ENCODE results near the gene CCDC91. TPM values are rescaled to one million over a fixed set of nuclear protein-coding genes. Genes with fewer than 3 reads are reported as not detected.

CCDC91 gene
- total and polyA plus RNA-seq, 2 donors (not counting 1 experiment from before 2014, with no cell fraction given) = 23.9 to 47.6 TPM

DNA sequence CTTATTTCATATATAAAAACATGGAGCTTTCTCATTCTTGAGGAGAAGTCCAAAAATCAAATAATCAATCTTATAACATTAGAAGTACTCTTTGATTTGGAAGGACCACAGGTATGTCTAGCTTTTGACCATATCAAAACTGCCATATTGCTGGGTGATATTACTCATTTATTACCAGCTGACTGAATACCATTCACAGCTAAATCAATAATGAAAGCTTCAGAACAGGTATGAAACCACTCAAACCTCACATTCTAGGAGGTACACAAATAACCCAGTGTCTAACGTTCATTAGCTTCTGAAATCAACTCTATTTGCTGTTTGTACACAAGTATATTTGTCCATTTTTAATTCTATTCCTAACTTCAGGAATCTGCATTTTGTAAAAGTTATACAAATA lies 16.8 kb upstream of the CCDC91 start:
- no peak for DNase-seq (ENCODE audit: low read depth in 2 of 2)
- no peaks in the 10 kb centered on the region for H3K36me3 ChIP-seq (ENCODE audit: control insufficient read depth, insufficient read depth, low read length)
- TF ChIP-seq EZH2 (IDR thresholded peaks at IDR 0.05; ENCODE audit: low read length, missing control alignments) = no peak
- TF ChIP-seq, protein P1, sequence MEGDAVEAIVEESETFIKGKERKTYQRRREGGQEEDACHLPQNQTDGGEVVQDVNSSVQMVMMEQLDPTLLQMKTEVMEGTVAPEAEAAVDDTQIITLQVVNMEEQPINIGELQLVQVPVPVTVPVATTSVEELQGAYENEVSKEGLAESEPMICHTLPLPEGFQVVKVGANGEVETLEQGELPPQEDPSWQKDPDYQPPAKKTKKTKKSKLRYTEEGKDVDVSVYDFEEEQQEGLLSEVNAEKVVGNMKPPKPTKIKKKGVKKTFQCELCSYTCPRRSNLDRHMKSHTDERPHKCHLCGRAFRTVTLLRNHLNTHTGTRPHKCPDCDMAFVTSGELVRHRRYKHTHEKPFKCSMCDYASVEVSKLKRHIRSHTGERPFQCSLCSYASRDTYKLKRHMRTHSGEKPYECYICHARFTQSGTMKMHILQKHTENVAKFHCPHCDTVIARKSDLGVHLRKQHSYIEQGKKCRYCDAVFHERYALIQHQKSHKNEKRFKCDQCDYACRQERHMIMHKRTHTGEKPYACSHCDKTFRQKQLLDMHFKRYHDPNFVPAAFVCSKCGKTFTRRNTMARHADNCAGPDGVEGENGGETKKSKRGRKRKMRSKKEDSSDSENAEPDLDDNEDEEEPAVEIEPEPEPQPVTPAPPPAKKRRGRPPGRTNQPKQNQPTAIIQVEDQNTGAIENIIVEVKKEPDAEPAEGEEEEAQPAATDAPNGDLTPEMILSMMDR (conservative IDR thresholded peaks at IDR 0.05 in 1 of 2, IDR thresholded peaks at IDR 0.05 in 1 of 2; ENCODE audit: low read depth in 1 of 2, low read length in 2 of 2) = no peak
- H3K27ac ChIP-seq (ENCODE audit: insufficient read depth, low read length) = no peak overlapping the region
- no peaks in the 10 kb centered on the region for H3K79me2 ChIP-seq (ENCODE audit: control insufficient read depth, insufficient read depth, low read length)
- no peaks in the 10 kb centered on the region for H3K4me1 ChIP-seq (ENCODE audit: control insufficient read depth, extremely low read depth, insufficient read depth, low read length)
- no peaks in the 10 kb centered on the region for H3K9me3 ChIP-seq (ENCODE audit: control insufficient read depth, insufficient read depth, low read depth, low read length)
- no peaks in the 10 kb centered on the region for H3K27me3 ChIP-seq (ENCODE audit: control insufficient read depth, insufficient read depth, low read length)
- no peaks in the 10 kb centered on the region for H4K20me1 ChIP-seq (ENCODE audit: control insufficient read depth, extremely low read depth, insufficient read depth, low read length)
- H3K4me3 ChIP-seq (replicated peaks in 1 of 4; ENCODE audit: control extremely low read depth in 1 of 4, insufficient read depth in 1 of 4, low read depth in 3 of 4, low read length in 4 of 4) = no peak overlapping the region
- H2AFZ ChIP-seq (ENCODE audit: low read length) = no peak overlapping the region
- no peak overlapping the region for H3K9ac ChIP-seq (ENCODE audit: insufficient read depth, low read length)
- no peak overlapping the region for H3K4me2 ChIP-seq (ENCODE audit: extremely low read depth, insufficient read depth, low read length)

DNA sequence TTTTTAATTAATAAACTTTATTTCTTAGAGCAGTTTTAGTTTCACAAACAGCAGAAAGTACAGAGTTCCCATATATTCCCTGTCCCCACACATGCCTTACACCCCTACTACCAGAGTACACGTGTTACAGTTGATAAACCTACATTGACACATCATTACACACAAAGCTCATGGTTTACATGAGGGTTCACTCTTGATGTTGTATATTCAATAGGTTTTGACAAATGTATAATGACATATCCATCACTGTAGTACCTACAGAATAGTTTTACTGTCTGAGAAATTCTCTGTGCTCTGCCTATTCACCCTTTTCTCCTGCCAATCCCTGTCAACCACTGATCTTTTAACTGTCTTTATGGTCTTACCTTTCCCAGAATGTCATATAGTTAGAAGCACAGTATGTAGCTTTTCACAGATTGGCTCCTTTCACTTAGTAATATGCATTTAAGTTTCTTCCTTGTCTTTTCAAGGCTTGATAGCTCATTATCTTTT lies 15.1 kb upstream of the CCDC91 start:
- Histone ChIP-seq H3K27ac (ENCODE audit: insufficient read depth, low read length) (no peak overlapping the region), H3K36me3 (ENCODE audit: control insufficient read depth, insufficient read depth, low read length) (no peaks in the 10 kb centered on the region), H3K27me3 (ENCODE audit: control insufficient read depth, insufficient read depth, low read length) (no peaks in the 10 kb centered on the region), H3K9ac (ENCODE audit: insufficient read depth, low read length) (no peak overlapping the region), H3K4me3 (replicated peaks in 1 of 4; ENCODE audit: control extremely low read depth in 1 of 4, insufficient read depth in 1 of 4, low read depth in 3 of 4, low read length in 4 of 4) (no peak overlapping the region), H3K4me1 (ENCODE audit: control insufficient read depth, extremely low read depth, insufficient read depth, low read length) (no peaks in the 10 kb centered on the region), H3K79me2 (ENCODE audit: control insufficient read depth, insufficient read depth, low read length) (no peaks in the 10 kb centered on the region), H3K9me3 (ENCODE audit: control insufficient read depth, insufficient read depth, low read depth, low read length) (no peaks in the 10 kb centered on the region), H3K4me2 (ENCODE audit: extremely low read depth, insufficient read depth, low read length) (no peak overlapping the region), H4K20me1 (ENCODE audit: control insufficient read depth, extremely low read depth, insufficient read depth, low read length) (no peaks in the 10 kb centered on the region), H2AFZ (ENCODE audit: low read length) (no peak overlapping the region)
- TF ChIP-seq, protein P1 (conservative IDR thresholded peaks at IDR 0.05 in 1 of 2, IDR thresholded peaks at IDR 0.05 in 1 of 2; ENCODE audit: low read depth in 1 of 2, low read length in 2 of 2) = no peak
- TF ChIP-seq EZH2 (IDR thresholded peaks at IDR 0.05; ENCODE audit: low read length, missing control alignments) = no peak
- DNase-seq (ENCODE audit: low read depth in 2 of 2) = no peak

DNA sequence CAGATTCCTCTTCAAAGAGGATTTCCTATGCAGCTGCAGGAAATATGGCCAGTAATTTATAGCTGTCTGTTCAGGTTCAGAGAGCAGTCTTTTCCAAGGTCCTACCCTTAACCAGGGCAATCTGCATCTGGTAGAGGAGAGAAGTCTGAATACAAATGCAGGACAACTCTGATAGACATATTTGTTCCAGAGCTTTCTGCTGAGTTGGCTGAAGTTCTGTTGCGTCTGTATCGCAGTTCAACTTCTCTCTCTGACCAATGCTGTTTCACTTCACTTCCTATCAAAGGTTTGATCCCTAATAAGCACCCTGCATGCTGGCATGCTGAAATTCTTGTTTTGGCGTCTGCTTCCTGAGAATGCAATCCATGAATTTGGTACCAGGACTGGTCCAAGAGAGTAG lies 14.0 kb upstream of the CCDC91 start:
- H4K20me1 ChIP-seq (ENCODE audit: control insufficient read depth, extremely low read depth, insufficient read depth, low read length) = no peaks in the 10 kb centered on the region
- H3K27me3 ChIP-seq (ENCODE audit: control insufficient read depth, insufficient read depth, low read length) = no peaks in the 10 kb centered on the region
- no peaks in the 10 kb centered on the region for H3K36me3 ChIP-seq (ENCODE audit: control insufficient read depth, insufficient read depth, low read length)
- H3K79me2 ChIP-seq (ENCODE audit: control insufficient read depth, insufficient read depth, low read length) = no peaks in the 10 kb centered on the region
- H3K4me1 ChIP-seq (ENCODE audit: control insufficient read depth, extremely low read depth, insufficient read depth, low read length) = no peaks in the 10 kb centered on the region
- H3K4me3 ChIP-seq (replicated peaks in 1 of 4; ENCODE audit: control extremely low read depth in 1 of 4, insufficient read depth in 1 of 4, low read depth in 3 of 4, low read length in 4 of 4) = no peak overlapping the region
- no peak overlapping the region for H2AFZ ChIP-seq (ENCODE audit: low read length)
- DNase-seq (ENCODE audit: low read depth in 2 of 2) = no peak
- no peak overlapping the region for H3K27ac ChIP-seq (ENCODE audit: insufficient read depth, low read length)
- no peaks in the 10 kb centered on the region for H3K9me3 ChIP-seq (ENCODE audit: control insufficient read depth, insufficient read depth, low read depth, low read length)
- H3K9ac ChIP-seq (ENCODE audit: insufficient read depth, low read length) = no peak overlapping the region
- TF ChIP-seq, protein P1 (conservative IDR thresholded peaks at IDR 0.05 in 1 of 2, IDR thresholded peaks at IDR 0.05 in 1 of 2; ENCODE audit: low read depth in 1 of 2, low read length in 2 of 2) = no peak
- no peak for TF ChIP-seq EZH2 (IDR thresholded peaks at IDR 0.05; ENCODE audit: low read length, missing control alignments)
- H3K4me2 ChIP-seq (ENCODE audit: extremely low read depth, insufficient read depth, low read length) = no peak overlapping the region

Data from fibroblast of lung (primary cell).